OCI-LY7 (cell line): ENCODE measurements around the gene PRMT1. TPM values are rescaled to one million over a fixed set of nuclear protein-coding genes. Genes with fewer than 3 reads are reported as not detected.

Experiments
- BruUV-seq: library from RNA; stranded (reverse); fragments of 400-500 nt; replicated peaks from 2 replicates; lab custom pipeline; 2021; lab: Mats Ljungman, UMichigan
- CTCF ChIA-PET: fragments of 300-600 bp; sonication (Branson Sonifier 250); formaldehyde crosslinking; loops from one replicate; lab custom pipeline; 2022; ENCODE audit warnings: antibody characterized with exemption; ENCODE audit not compliant: unreplicated experiment; lab: Charles Lee
- POLR2A ChIA-PET: fragments of 300-600 bp; sonication (Branson Sonifier 250); formaldehyde crosslinking; loops from one replicate; lab custom pipeline; 2022; ENCODE audit warnings: antibody characterized with exemption; lab: Charles Lee
- DNase-seq: peaks from one replicate; pipeline ENCODE4 v3.0.0-alpha.2; 2015; ENCODE audit warnings: low spot score
- H2AFZ ChIP-seq: fragments of 200-600 bp; sonication (generic), shearing (Covaris generic); 2 replicates; pipeline ENCODE4 v1.6.1; 2014; ENCODE audit warnings: mild to moderate bottlenecking, antibody characterized with exemption, low read length, moderate library complexity
- H3K27ac ChIP-seq: fragments of 200-600 bp; sonication (generic); 2 replicates; pipeline ENCODE4 v1.5.1; 2014; ENCODE audit warnings: mixed run types, low read depth, mild to moderate bottlenecking, moderate library complexity, low read length, inconsistent platforms; ENCODE audit not compliant: poor library complexity, severe bottlenecking
- H3K36me3 ChIP-seq: fragments of 200-600 bp; sonication (generic); 2 replicates; pipeline ENCODE4 v1.6.1; 2014; ENCODE audit warnings: mild to moderate bottlenecking, antibody characterized with exemption, low read length, moderate library complexity, mixed read lengths; ENCODE audit not compliant: insufficient read depth
- H3K4me1 ChIP-seq: fragments of 200-600 bp; sonication (generic); 2 replicates; pipeline ENCODE4 v1.5.1; 2014; ENCODE audit warnings: mild to moderate bottlenecking, low read length; ENCODE audit not compliant: insufficient read depth, poor library complexity, severe bottlenecking
- H3K4me2 ChIP-seq: fragments of 200-600 bp; sonication (generic); 2 replicates; pipeline ENCODE4 v1.6.1; 2014; ENCODE audit warnings: mild to moderate bottlenecking, low read length
- H3K4me3 ChIP-seq: fragments of 200-600 bp; sonication (generic); 2 replicates; pipeline ENCODE4 v1.5.1; 2014; ENCODE audit warnings: mild to moderate bottlenecking, low read depth, low read length; ENCODE audit not compliant: poor library complexity, severe bottlenecking
- H3K79me2 ChIP-seq: fragments of 200-600 bp; sonication (generic); 2 replicates; pipeline ENCODE4 v1.6.1; 2016; ENCODE audit warnings: low read depth, mild to moderate bottlenecking, low read length, moderate library complexity, mixed read lengths; ENCODE audit not compliant: insufficient read depth
- H3K9me2 ChIP-seq: fragments of 200-600 bp; sonication (generic); 2 replicates; pipeline ENCODE4 v1.6.1; 2016; ENCODE audit warnings: mild to moderate bottlenecking, low read length, mixed read lengths; ENCODE audit not compliant: insufficient read depth
- H3K9me3 ChIP-seq: fragments of 200-600 bp; sonication (generic); 2 replicates; pipeline ENCODE4 v1.6.1; 2014; ENCODE audit warnings: mild to moderate bottlenecking, mixed run types, low read length, mixed read lengths
- H4K20me1 ChIP-seq: fragments of 200-600 bp; sonication (generic); 2 replicates; pipeline ENCODE4 v1.6.1; 2014; ENCODE audit warnings: mild to moderate bottlenecking, antibody characterized with exemption, low read length, moderate library complexity, mixed read lengths; ENCODE audit not compliant: insufficient read depth
- CTCF ChIP-seq: fragments of 200-600 bp; sonication (generic); conservative IDR thresholded peaks from 2 replicates; pipeline ENCODE4 v1.5.1; 2014; ENCODE audit warnings: mild to moderate bottlenecking, antibody characterized with exemption, low read length, moderate library complexity, mixed read lengths
- EZH2phosphoT487 ChIP-seq: fragments of 200-600 bp; sonication (generic); IDR thresholded peaks from 2 replicates; pipeline ENCODE4 v1.6.1; 2018; ENCODE audit warnings: low read depth, borderline replicate concordance, mild to moderate bottlenecking, mixed run types, antibody characterized with exemption, low read length, moderate library complexity, mixed read lengths
- intact Hi-C: fragments of 100-400 bp; cut with micrococcal nuclease; formaldehyde crosslinking; loops from one replicate; pipeline ENCODE4 v1.10.0; 2022; ENCODE audit not compliant: unreplicated experiment
- total RNA-seq, 2 experiments: library from RNA; depleted of rRNA in 1 of 2; stranded (reverse); fragments of >200 nt in 1 of 2; shearing (Covaris generic) in 1 of 2; gene quantifications; 2 replicates each; pipeline ENCODE4 v1.2.3, GENCODE V29; 2014 to 2022

The PRMT1 gene
- total RNA-seq, 2 experiments from 2014 or later = 266 to 403 TPM

- Histone ChIP-seq H3K79me2 (peaks cover 11% of the 10 kb centered on the region; the same call in 1 of the 2 replicates), H3K4me2 (no peak overlapping the region), H3K9me3 (no peaks in the 10 kb centered on the region), H3K36me3 (peaks cover 93% of the 10 kb centered on the region), H3K4me1 (no peaks in the 10 kb centered on the region), H3K9me2 (no peaks in the 10 kb centered on the region), H2AFZ (no peak overlapping the region), H4K20me1 (0 out of 2 replicates have a peak, but pooled peaks cover 6% of the 10 kb centered on the region), H3K4me3 (no peak overlapping the region), H3K27ac (no peak overlapping the region)
- TF ChIP-seq EZH2phosphoT487 = no peak
- TF ChIP-seq CTCF = no peak
- intact Hi-C loops = no loop called here
- DNase-seq = no peak
- ChIA-PET POLR2A (no interaction called here), CTCF (interaction anchor here (0.7 kb wide), 1 partner anchor 1391 kb away, joined by 3 read pairs; no protein-coding TSS in a partner anchor)
- BruUV-seq = no TSS peak
Observed at GRCh38 chr19:49686503-49687088, 9.5 kb downstream of the PRMT1 start.

DNA sequence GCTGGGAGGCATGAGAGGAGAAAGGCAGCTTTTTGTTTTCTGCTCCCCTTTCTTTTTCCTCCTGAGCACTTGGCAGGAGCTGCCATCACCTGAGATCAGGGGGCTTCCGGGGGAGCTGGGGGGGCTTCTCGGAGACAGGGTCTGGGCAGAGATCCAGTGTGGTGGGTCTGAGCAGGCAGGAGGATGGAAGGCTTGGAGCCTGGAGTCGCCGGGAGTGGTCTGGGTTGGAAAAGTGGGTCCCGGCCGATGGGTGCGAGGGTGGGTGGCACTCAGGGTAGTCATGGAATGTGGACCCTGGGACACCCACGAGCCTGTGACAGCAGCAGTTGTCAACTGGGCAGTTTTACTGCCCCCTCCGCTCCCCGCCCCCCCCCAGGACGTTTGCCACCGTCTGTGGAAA is 10.1 kb downstream of the PRMT1 start:
- peaks cover 5% of the 10 kb centered on the region; the same call in 1 of the 2 replicates for H3K79me2 ChIP-seq
- ChIA-PET CTCF (interaction anchor here (0.7 kb wide), 1 partner anchor 1391 kb away, joined by 3 read pairs; no protein-coding TSS in a partner anchor), POLR2A (interaction anchor here (0.7 kb wide), 1 partner anchor 10 kb away, joined by 5 read pairs; no protein-coding TSS in a partner anchor)
- H3K27ac ChIP-seq = no peak overlapping the region
- H3K4me3 ChIP-seq = no peak overlapping the region
- H3K9me3 ChIP-seq = no peaks in the 10 kb centered on the region
- no peak for DNase-seq
- no peak overlapping the region for H2AFZ ChIP-seq
- TF ChIP-seq EZH2phosphoT487 (no peak), CTCF (no peak)
- H3K9me2 ChIP-seq = no peaks in the 10 kb centered on the region
- peaks cover 88% of the 10 kb centered on the region for H3K36me3 ChIP-seq
- intact Hi-C loops = no loop called here
- H3K4me1 ChIP-seq = peaks cover 2% of the 10 kb centered on the region
- BruUV-seq = no TSS peak
- H3K4me2 ChIP-seq = no peak overlapping the region
- 0 out of 2 replicates have a peak, but pooled peaks cover 3% of the 10 kb centered on the region for H4K20me1 ChIP-seq
